Natural killer cell (primary cell): ENCODE data around the gene PTPRT. TPM values are rescaled to one million over a fixed set of nuclear protein-coding genes. Genes with fewer than 3 reads are reported as not detected.
"Not testable (repeated sequence)": the region's sequence is repeated elsewhere in the genome, so short reads cannot be mapped to it uniquely, and the experiment has no call there.

Experiments
- ATAC-seq, 3 donors: fragments of 150-1000 bp in 2 of 3; fragments of 200-7000 bp in 1 of 3; cut with Tn5 transposase; 1 replicate in 1 of 3; 2 replicates in 2 of 3; pipeline ENCODE4 v1.10.0; 2021; ENCODE audit warnings: mild to moderate bottlenecking in 2 of 3, moderate library complexity in 2 of 3
- DNase-seq, 2 donors: peaks; one replicate each; pipeline versions ENCODE4 v3.0.0 to v3.0.0-alpha.2; 2013 to 2021; ENCODE audit warnings: mixed read lengths in 1 of 2
- H3K27ac ChIP-seq: one replicate; pipeline ENCODE4 v1.5.1; 2013; ENCODE audit warnings: mild to moderate bottlenecking, low read length
- H3K27me3 ChIP-seq: one replicate; pipeline ENCODE4 v1.6.1; 2013; ENCODE audit warnings: low read length; ENCODE audit not compliant: control insufficient read depth, insufficient read depth
- H3K36me3 ChIP-seq: one replicate; pipeline ENCODE4 v1.6.1; 2013; ENCODE audit warnings: low read length; ENCODE audit not compliant: control insufficient read depth, insufficient read depth
- H3K4me1 ChIP-seq: one replicate; pipeline ENCODE4 v1.6.1; 2013; ENCODE audit warnings: low read length; ENCODE audit not compliant: control insufficient read depth, insufficient read depth
- H3K4me3 ChIP-seq: one replicate; pipeline ENCODE4 v1.5.1; 2013; ENCODE audit warnings: low read length
- H3K9me3 ChIP-seq: one replicate; pipeline ENCODE4 v1.6.1; 2013; ENCODE audit warnings: low read length; ENCODE audit not compliant: control insufficient read depth, insufficient read depth
- H3K27ac Mint-ChIP-seq, 2 donors: one replicate each; pipeline ENCODE4 v1.8.0; 2022; ENCODE audit warnings: mild to moderate bottlenecking in 2 of 2, mixed read lengths in 2 of 2, moderate library complexity in 1 of 2
- H3K27me3 Mint-ChIP-seq, 2 donors: one replicate each; pipeline ENCODE4 v1.8.0; 2022; ENCODE audit warnings: low read depth in 2 of 2, mixed read lengths in 2 of 2
- H3K36me3 Mint-ChIP-seq: one replicate; pipeline ENCODE4 v1.8.0; 2022; ENCODE audit warnings: mixed read lengths
- H3K4me1 Mint-ChIP-seq, 2 donors: one replicate each; pipeline ENCODE4 v1.8.0; 2022; ENCODE audit warnings: mixed read lengths in 2 of 2
- H3K4me3 Mint-ChIP-seq: one replicate; pipeline ENCODE4 v1.8.0; 2022; ENCODE audit warnings: mild to moderate bottlenecking, moderate library complexity, mixed read lengths
- H3K9me3 Mint-ChIP-seq, 2 donors: one replicate each; pipeline ENCODE4 v1.8.0; 2022; ENCODE audit warnings: mixed read lengths in 2 of 2
- CTCF ChIP-seq: fragments of 200-600 bp; IDR thresholded peaks from one replicate; pipeline ENCODE4 v1.8.0; 2022; ENCODE audit warnings: antibody characterized with exemption
- WGBS: methylation state at CpG from one replicate; pipeline ENCODE4 v1.1.7; 2013; ENCODE audit warnings: missing lambda C conversion rate; ENCODE audit not compliant: insufficient coverage; 5-methylcytosine and 5-hydroxymethylcytosine counted together
- intact Hi-C: fragments of 100-400 bp; cut with micrococcal nuclease; formaldehyde crosslinking; loops from one replicate; pipeline ENCODE4 v1.14.2; 2022
- total RNA-seq, 4 donors: library from RNA; stranded (reverse); fragments of 120-200 nt in 1 of 4; gene quantifications; one replicate each; pipeline versions ENCODE4 v1.2.3 to v1.2.4, GENCODE V29; 2013 to 2022

The PTPRT gene
- total RNA-seq, 3 donors from 2014 or later (not counting 1 experiment from before 2014, with no cell fraction given), result not detected

GRCh38 chr20:42914302-42914701 is 275.4 kb downstream of the PTPRT start:
- DNase-seq (no peak), ATAC-seq (no peak)

DNA sequence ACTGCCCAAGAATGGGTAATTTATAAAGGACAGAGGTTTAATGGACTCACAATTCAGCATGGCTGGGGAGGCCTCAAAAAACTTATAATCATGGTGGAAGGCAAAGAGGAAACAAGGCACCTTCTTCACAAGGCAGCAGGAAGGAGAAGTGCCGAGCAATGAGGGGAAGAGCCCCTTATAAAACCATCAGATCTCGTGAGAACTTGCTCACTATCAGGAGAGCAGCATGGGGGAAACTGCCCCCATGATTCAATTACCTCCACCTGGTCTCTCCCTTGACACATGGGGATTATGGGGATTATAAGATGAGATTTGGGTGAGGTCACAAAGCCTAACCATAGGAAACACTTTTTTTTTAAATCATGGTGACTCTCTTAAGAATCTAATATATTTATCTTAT is 278.9 kb downstream of the PTPRT start:
- DNase-seq, ATAC-seq, H3K27me3 ChIP-seq, H3K36me3 Mint-ChIP-seq, H3K36me3 ChIP-seq, H3K4me3 Mint-ChIP-seq, H3K4me1 ChIP-seq, H3K27me3 Mint-ChIP-seq, H3K9me3 ChIP-seq, H3K27ac ChIP-seq, H3K9me3 Mint-ChIP-seq, H3K4me1 Mint-ChIP-seq, intact Hi-C loops, H3K27ac Mint-ChIP-seq, H3K4me3 ChIP-seq: not testable (repeated sequence)
- WGBS, result 0% methylated on average over 1 of the region's 2 CpGs

More at GRCh38 chr20:42914302-42914701, 275.4 kb downstream of the PTPRT start:
- Histone ChIP-seq H3K9me3 (no peaks in the 10 kb centered on the region), H3K4me3 (no peak overlapping the region), H3K4me1 (no peaks in the 10 kb centered on the region), H3K27ac (no peak overlapping the region), H3K36me3 (no peaks in the 10 kb centered on the region), H3K27me3 (no peaks in the 10 kb centered on the region)
- Mint-ChIP-seq H3K9me3 (peaks cover 2 to 3% of the 10 kb centered on the region in 2 donors), H3K27me3 (no peaks in the 10 kb centered on the region), H3K4me1 (no peaks in the 10 kb centered on the region), H3K36me3 (no peaks in the 10 kb centered on the region), H3K27ac (no peak overlapping the region), H3K4me3 (no peak overlapping the region)
- WGBS, result 30% methylated on average over 5 of the region's 5 CpGs
- intact Hi-C loops, result no loop called here
- no peak for TF ChIP-seq CTCF

- H3K9me3 Mint-ChIP-seq, result peaks cover 2 to 3% of the 10 kb centered on the region in 2 donors
- no peaks in the 10 kb centered on the region for H3K9me3 ChIP-seq
- no peak overlapping the region for H3K27ac ChIP-seq
- WGBS, result 91% methylated on average over 3 of the region's 3 CpGs
- H3K4me3 Mint-ChIP-seq, result no peak overlapping the region
- intact Hi-C loops, result no loop called here
- no peaks in the 10 kb centered on the region for H3K36me3 Mint-ChIP-seq
- DNase-seq, result no peak
- no peak for TF ChIP-seq CTCF
- H3K27me3 Mint-ChIP-seq, result peaks cover 0 to 6% of the 10 kb centered on the region in 2 donors
- no peak overlapping the region for H3K27ac Mint-ChIP-seq
- no peaks in the 10 kb centered on the region for H3K4me1 ChIP-seq
- no peaks in the 10 kb centered on the region for H3K4me1 Mint-ChIP-seq
- H3K4me3 ChIP-seq, result no peak overlapping the region
- no peaks in the 10 kb centered on the region for H3K36me3 ChIP-seq
- no peaks in the 10 kb centered on the region for H3K27me3 ChIP-seq
- ATAC-seq, result no peak
Observed at GRCh38 chr20:42907730-42908129, 282.0 kb downstream of the PTPRT start.

DNA sequence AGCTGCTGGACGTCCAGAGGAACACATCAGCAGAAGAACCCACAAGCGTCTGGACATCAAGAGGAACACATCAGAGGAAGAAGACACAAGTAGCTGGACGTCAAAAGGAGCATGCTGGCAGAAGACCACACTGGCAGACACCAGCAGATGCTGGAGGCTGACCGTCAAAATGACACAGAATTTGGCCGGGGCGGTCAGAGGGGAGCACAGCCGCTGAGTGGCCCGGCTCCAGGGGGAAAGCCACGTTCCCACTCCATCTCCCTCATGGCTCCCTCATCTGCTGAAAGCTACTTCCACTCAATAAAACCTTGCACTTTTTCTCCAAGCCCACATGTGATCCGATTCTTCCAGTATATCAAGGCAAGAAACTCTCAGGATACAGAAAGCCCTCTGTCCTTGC is 283.6 kb downstream of the PTPRT start:
- no peaks in the 10 kb centered on the region for H3K27me3 ChIP-seq
- no peaks in the 10 kb centered on the region for H3K4me1 ChIP-seq
- Mint-ChIP-seq H3K9me3 (peaks cover 2 to 3% of the 10 kb centered on the region in 2 donors), H3K4me3 (no peak overlapping the region), H3K36me3 (no peaks in the 10 kb centered on the region), H3K4me1 (no peaks in the 10 kb centered on the region), H3K27me3 (peaks cover 0 to 6% of the 10 kb centered on the region in 2 donors), H3K27ac (no peak overlapping the region)
- DNase-seq, result no peak
- no peak for TF ChIP-seq CTCF
- no peak for ATAC-seq
- no peaks in the 10 kb centered on the region for H3K9me3 ChIP-seq
- no peaks in the 10 kb centered on the region for H3K36me3 ChIP-seq
- H3K4me3 ChIP-seq, result no peak overlapping the region
- WGBS, result 85% methylated on average over 10 of the region's 10 CpGs
- intact Hi-C loops, result no loop called here
- no peak overlapping the region for H3K27ac ChIP-seq
